Transverse colon (tissue), 4 donors: ENCODE results near the gene FLOT1.

Experiments
- EP300 ChIP-seq: sonication (generic); formaldehyde crosslinking; IDR thresholded peaks from one replicate; pipeline ENCODE4 v1.6.1; 2017; ENCODE audit warnings: antibody characterized with exemption, low read depth
- POLR2AphosphoS5 ChIP-seq, 3 donors: sonication (generic); formaldehyde crosslinking; IDR thresholded peaks; one replicate each; pipeline ENCODE4 v1.6.1; 2016; ENCODE audit warnings: antibody characterized with exemption in 3 of 3
- TF ChIP-seq, protein P1 (sequence below), 5 experiments: fragments of 200-600 bp in 3 of 5; fragments of 450-650 bp in 2 of 5; sonication (generic) in 3 of 5; IDR thresholded peaks; 1 replicate in 2 of 5; 2 replicates in 3 of 5; pipeline ENCODE4 v1.5.1; 2016 to 2017; ENCODE audit warnings: antibody characterized with exemption in 5 of 5, inconsistent platforms in 3 of 5, mild to moderate bottlenecking in 2 of 5, moderate library complexity in 1 of 5

- TF ChIP-seq, protein P1, sequence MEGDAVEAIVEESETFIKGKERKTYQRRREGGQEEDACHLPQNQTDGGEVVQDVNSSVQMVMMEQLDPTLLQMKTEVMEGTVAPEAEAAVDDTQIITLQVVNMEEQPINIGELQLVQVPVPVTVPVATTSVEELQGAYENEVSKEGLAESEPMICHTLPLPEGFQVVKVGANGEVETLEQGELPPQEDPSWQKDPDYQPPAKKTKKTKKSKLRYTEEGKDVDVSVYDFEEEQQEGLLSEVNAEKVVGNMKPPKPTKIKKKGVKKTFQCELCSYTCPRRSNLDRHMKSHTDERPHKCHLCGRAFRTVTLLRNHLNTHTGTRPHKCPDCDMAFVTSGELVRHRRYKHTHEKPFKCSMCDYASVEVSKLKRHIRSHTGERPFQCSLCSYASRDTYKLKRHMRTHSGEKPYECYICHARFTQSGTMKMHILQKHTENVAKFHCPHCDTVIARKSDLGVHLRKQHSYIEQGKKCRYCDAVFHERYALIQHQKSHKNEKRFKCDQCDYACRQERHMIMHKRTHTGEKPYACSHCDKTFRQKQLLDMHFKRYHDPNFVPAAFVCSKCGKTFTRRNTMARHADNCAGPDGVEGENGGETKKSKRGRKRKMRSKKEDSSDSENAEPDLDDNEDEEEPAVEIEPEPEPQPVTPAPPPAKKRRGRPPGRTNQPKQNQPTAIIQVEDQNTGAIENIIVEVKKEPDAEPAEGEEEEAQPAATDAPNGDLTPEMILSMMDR (IDR thresholded peaks at IDR 0.05), result no peak
- TF ChIP-seq POLR2AphosphoS5 (IDR thresholded peaks at IDR 0.05) (no peak), EP300 (no peak)
These were observed 48.4 kb upstream of the FLOT1 start for GRCh38 chr6:30790724-30791383.
